HCT116 (cell line): Measurements from ENCODE around the gene EXD3. TPM values are rescaled to one million over a fixed set of nuclear protein-coding genes. Genes with fewer than 3 reads are reported as not detected.

Experiments
- ATAC-seq: fragments of 200-7000 bp; cut with Tn5 transposase; 2 replicates; pipeline ENCODE4 v1.9.1; 2020; ENCODE audit warnings: mild to moderate bottlenecking, moderate library complexity
- BruUV-seq: library from RNA; stranded (reverse); fragments of 400-500 nt; replicated peaks from 2 replicates; lab custom pipeline; 2021; lab: Mats Ljungman, UMichigan
- CTCF ChIA-PET: fragments of 300-600 bp; sonication (Branson Sonifier 250); formaldehyde crosslinking; loops from one replicate; lab custom pipeline; 2021; ENCODE audit warnings: antibody characterized with exemption; lab: Charles Lee
- POLR2A ChIA-PET: fragments of 300-600, 350-600 bp; sonication (Branson Sonifier 250); formaldehyde crosslinking; loops from one replicate; lab custom pipeline; 2021; ENCODE audit warnings: antibody characterized with exemption; lab: Charles Lee
- RAD21 ChIA-PET, 2 experiments: fragments of 300-600 bp; sonication (Branson Sonifier 250); formaldehyde crosslinking; loops; one replicate each; lab custom pipeline; 2023; ENCODE audit warnings: low total read pairs in 2 of 2; ENCODE audit not compliant: uncharacterized antibody in 2 of 2, unreplicated experiment in 2 of 2, low non-redundant PET in 1 of 2; lab: Charles Lee
- DNase-seq: peaks from one replicate; pipeline ENCODE4 v3.0.0-alpha.2; 2010; ENCODE audit warnings: low read depth, low spot score
- H2AFZ ChIP-seq: fragments of 200-600 bp; shearing (Covaris generic), sonication (generic); 2 replicates; pipeline ENCODE4 v1.6.1; 2017; ENCODE audit warnings: low read depth, mixed run types, mixed read lengths, antibody characterized with exemption, low read length; ENCODE audit not compliant: poor library complexity, severe bottlenecking
- H3K27ac ChIP-seq: 2 replicates; pipeline ENCODE4 v1.5.1; 2012; ENCODE audit warnings: low read depth, low read length
- H3K27me3 ChIP-seq: fragments of 200-600 bp; sonication (generic); 2 replicates; pipeline ENCODE4 v1.6.1; 2016; ENCODE audit warnings: mixed run types, low read length, mixed read lengths; ENCODE audit not compliant: insufficient read depth
- H3K36me3 ChIP-seq, 2 experiments: fragments of 200-500 bp in 1 of 2; fragments of 200-600 bp in 1 of 2; sonication (Bioruptor generic) in 1 of 2; sonication (generic) in 1 of 2; 2 replicates each; pipeline versions ENCODE4 v1.5.1 to v1.6.1; 2014 to 2016; ENCODE audit warnings: low read length in 2 of 2, inconsistent platforms in 1 of 2, mixed read lengths in 1 of 2, mixed run types in 1 of 2; ENCODE audit not compliant: insufficient read depth in 2 of 2, control insufficient read depth in 1 of 2
- H3K4me1 ChIP-seq, 2 experiments: fragments of 200-600 bp in 1 of 2; sonication (generic) in 1 of 2; 2 replicates each; pipeline versions ENCODE4 v1.5.1 to v1.6.1; 2012 to 2017; ENCODE audit warnings: low read length in 2 of 2, inconsistent platforms in 1 of 2, mild to moderate bottlenecking in 1 of 2, mixed read lengths in 1 of 2, mixed run types in 1 of 2, moderate library complexity in 1 of 2; ENCODE audit not compliant: insufficient read depth in 2 of 2, control insufficient read depth in 1 of 2
- H3K4me2 ChIP-seq: fragments of 200-600 bp; sonication (generic); 2 replicates; pipeline ENCODE4 v1.6.1; 2017; ENCODE audit warnings: mixed run types, low read length, mixed read lengths
- H3K4me3 ChIP-seq, 2 experiments: fragments of 200-600 bp in 1 of 2; sonication (generic) in 1 of 2; replicated peaks in 1 of 2; 2 replicates each; pipeline ENCODE4 v1.5.1; 2011 to 2016; ENCODE audit warnings: low read length in 2 of 2, control low read depth in 1 of 2, low read depth in 1 of 2, mild to moderate bottlenecking in 1 of 2, mixed read lengths in 1 of 2, mixed run types in 1 of 2
- H3K79me2 ChIP-seq: fragments of 200-600 bp; sonication (generic); 2 replicates; pipeline ENCODE4 v1.6.1; 2017; ENCODE audit warnings: mild to moderate bottlenecking, mixed run types, low read length, moderate library complexity, mixed read lengths; ENCODE audit not compliant: insufficient read depth
- H3K9ac ChIP-seq: fragments of 200-600 bp; sonication (generic); 2 replicates; pipeline ENCODE4 v1.6.1; 2016; ENCODE audit warnings: low read length, mixed read lengths
- H3K9me2 ChIP-seq: fragments of 200-600 bp; sonication (generic), shearing (Covaris generic); 2 replicates; pipeline ENCODE4 v1.6.1; 2017; ENCODE audit warnings: mixed run types, mild to moderate bottlenecking, moderate library complexity; ENCODE audit not compliant: insufficient read depth
- H3K9me3 ChIP-seq, 2 experiments: fragments of 200-500 bp in 1 of 2; fragments of 200-600 bp in 1 of 2; sonication (Bioruptor generic) in 1 of 2; sonication (generic) in 1 of 2; 2 replicates each; pipeline ENCODE4 v1.6.1; 2014 to 2017; ENCODE audit warnings: low read length in 2 of 2, mixed read lengths in 2 of 2, inconsistent platforms in 1 of 2, low read depth in 1 of 2, mild to moderate bottlenecking in 1 of 2, mixed run types in 1 of 2, moderate library complexity in 1 of 2; ENCODE audit not compliant: control insufficient read depth in 1 of 2, insufficient read depth in 1 of 2
- H4K20me1 ChIP-seq: fragments of 200-600 bp; sonication (generic), shearing (Covaris generic); 2 replicates; pipeline ENCODE4 v1.6.1; 2017; ENCODE audit warnings: mixed run types, mild to moderate bottlenecking, moderate library complexity; ENCODE audit not compliant: insufficient read depth
- FOSL1 ChIP-seq: IDR thresholded peaks from 2 replicates; pipeline ENCODE4 v1.6.1; 2012; ENCODE audit warnings: low read depth
- TCF7L2 ChIP-seq: IDR thresholded peaks from 2 replicates; pipeline ENCODE4 v1.7.0; 2011; ENCODE audit warnings: borderline replicate concordance, inconsistent platforms; ENCODE audit not compliant: insufficient read depth, insufficient read length; ENCODE audit errors: extremely low read depth
- YY1 ChIP-seq: IDR thresholded peaks from 2 replicates; pipeline ENCODE4 v1.6.1; 2011; ENCODE audit warnings: low read length, low read depth, moderate library complexity, mild to moderate bottlenecking; ENCODE audit not compliant: insufficient replicate concordance; ENCODE audit errors: extremely low read depth
- ZFX ChIP-seq: fragments of 450-650 bp; IDR thresholded peaks from 2 replicates; pipeline ENCODE4 v1.6.1; 2017
- intact Hi-C: fragments of 100-400 bp; cut with micrococcal nuclease; formaldehyde crosslinking; loops from 2 replicates; pipeline ENCODE4 v1.10.0; 2022
- total RNA-seq: library from RNA; stranded (reverse); gene quantifications from one replicate; pipeline ENCODE4 v1.2.1, GENCODE V29; 2021; ENCODE audit not compliant: unreplicated experiment
- TF ChIP-seq, protein P1 (sequence below), 3 experiments: fragments of 200-600 bp in 1 of 3; sonication (generic) in 1 of 3; IDR thresholded peaks in 2 of 3; conservative IDR thresholded peaks in 1 of 3; 2 replicates each; pipeline ENCODE4 v1.5.1; 2012 to 2017; ENCODE audit warnings: low read depth in 2 of 3, low read length in 2 of 3, antibody characterized with exemption in 1 of 3, borderline replicate concordance in 1 of 3, control low read depth in 1 of 3, mild to moderate bottlenecking in 1 of 3, mixed read lengths in 1 of 3, mixed run types in 1 of 3, moderate library complexity in 1 of 3; ENCODE audit not compliant: insufficient read depth in 1 of 3

Gene EXD3
- total RNA-seq, 1 experiment from 2014 or later, result 25.4 TPM

DNA sequence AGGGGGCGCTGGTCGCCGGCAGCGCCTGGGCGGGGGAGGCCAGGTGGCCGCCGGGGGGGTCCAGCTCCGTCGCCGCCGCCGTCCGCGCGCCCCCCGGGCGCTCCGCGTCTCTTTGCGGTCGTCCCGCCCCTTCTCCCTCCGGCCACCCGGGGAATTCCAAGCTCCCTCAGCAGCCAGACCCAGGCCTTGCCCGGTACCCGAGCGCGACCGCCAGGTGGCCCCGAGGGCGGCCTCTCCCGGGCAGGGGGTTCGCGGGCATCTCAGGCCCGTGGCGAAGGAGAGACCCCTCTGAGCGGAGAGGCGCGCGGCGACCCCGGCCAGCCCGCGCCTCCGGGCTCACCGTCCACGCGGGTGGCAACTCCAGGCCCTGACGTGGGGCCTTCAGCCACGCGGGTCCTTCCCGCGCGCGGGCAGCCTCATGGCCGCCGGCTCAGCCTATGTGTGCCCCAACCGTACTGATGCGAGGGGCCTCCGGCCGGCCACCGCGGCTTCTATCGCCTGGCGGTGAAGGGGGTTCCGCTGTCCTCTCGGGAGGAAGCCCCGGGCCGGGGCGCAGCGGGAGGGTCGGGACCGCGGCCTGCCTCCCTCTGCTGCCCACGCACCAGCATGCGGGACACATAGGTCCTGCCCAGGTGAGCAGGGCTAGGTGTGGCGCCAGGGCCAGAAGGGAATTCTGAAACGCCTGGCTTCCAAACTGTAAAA is 120.4 kb downstream of the EXD3 start:
- no TSS peak for BruUV-seq
- H3K36me3 ChIP-seq, result no peaks in the 10 kb centered on the region
- peak overlapping the region; percentile 66 for H3K4me2 ChIP-seq
- POLR2A ChIA-PET, result interaction anchor here (0.5 to 2.1 kb wide), 7 partner anchors 9 to 152 kb away, joined by 3 to 24 read pairs (median 3); no protein-coding TSS in a partner anchor
- H3K79me2 ChIP-seq, result peaks cover 17% of the 10 kb centered on the region
- peak overlapping the region; percentile 56 for H3K9ac ChIP-seq
- peaks cover 16 to 60% of the 10 kb centered on the region in 2 experiments for H3K4me1 ChIP-seq
- peak overlapping the region; percentile 15 to 46 for H3K4me3 ChIP-seq
- no peaks in the 10 kb centered on the region for H3K27me3 ChIP-seq
- H3K27ac ChIP-seq, result peak overlapping the region; percentile 61; the same call in 1 of the 2 replicates
- H4K20me1 ChIP-seq, result peaks cover 2% of the 10 kb centered on the region; the same call in 1 of the 2 replicates
- H3K9me3 ChIP-seq, result no peaks in the 10 kb centered on the region
- TF ChIP-seq YY1, result no peak
- TF ChIP-seq ZFX, result peak; percentile 61; the same call in 1 of the 2 replicates
- TF ChIP-seq TCF7L2, result no peak
- no peak for TF ChIP-seq FOSL1
- TF ChIP-seq, protein P1, sequence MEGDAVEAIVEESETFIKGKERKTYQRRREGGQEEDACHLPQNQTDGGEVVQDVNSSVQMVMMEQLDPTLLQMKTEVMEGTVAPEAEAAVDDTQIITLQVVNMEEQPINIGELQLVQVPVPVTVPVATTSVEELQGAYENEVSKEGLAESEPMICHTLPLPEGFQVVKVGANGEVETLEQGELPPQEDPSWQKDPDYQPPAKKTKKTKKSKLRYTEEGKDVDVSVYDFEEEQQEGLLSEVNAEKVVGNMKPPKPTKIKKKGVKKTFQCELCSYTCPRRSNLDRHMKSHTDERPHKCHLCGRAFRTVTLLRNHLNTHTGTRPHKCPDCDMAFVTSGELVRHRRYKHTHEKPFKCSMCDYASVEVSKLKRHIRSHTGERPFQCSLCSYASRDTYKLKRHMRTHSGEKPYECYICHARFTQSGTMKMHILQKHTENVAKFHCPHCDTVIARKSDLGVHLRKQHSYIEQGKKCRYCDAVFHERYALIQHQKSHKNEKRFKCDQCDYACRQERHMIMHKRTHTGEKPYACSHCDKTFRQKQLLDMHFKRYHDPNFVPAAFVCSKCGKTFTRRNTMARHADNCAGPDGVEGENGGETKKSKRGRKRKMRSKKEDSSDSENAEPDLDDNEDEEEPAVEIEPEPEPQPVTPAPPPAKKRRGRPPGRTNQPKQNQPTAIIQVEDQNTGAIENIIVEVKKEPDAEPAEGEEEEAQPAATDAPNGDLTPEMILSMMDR (IDR thresholded peaks at IDR 0.05 in 2 of 3, conservative IDR thresholded peaks at IDR 0.05 in 1 of 3; ENCODE audit: borderline replicate concordance in 1 of 3, insufficient read depth in 1 of 3, low read depth in 2 of 3, low read length in 2 of 3), result peak in 2 of 3 experiments; percentile 47 to 57; a peak in 4 of 6 replicates
- RAD21 ChIA-PET, result interaction anchor here in 1 of 2 experiments (0.5 kb wide), 1 partner anchor 103 kb away, joined by 3 read pairs; no protein-coding TSS in a partner anchor
- DNase-seq (no peak), ATAC-seq (peak; percentile 64)
- CTCF ChIA-PET, result interaction anchor here (0.7 to 2.1 kb wide), 15 partner anchors 8 to 250 kb away, joined by 3 to 16 read pairs (median 4); partner anchors contain the start of genes EXD3, MRPL41, NELFB and NOXA1
- H3K9me2 ChIP-seq, result no peaks in the 10 kb centered on the region
- no peak overlapping the region for H2AFZ ChIP-seq
- intact Hi-C loops, result no loop called here
